ENCODE results near the gene CCIN.
A peak's percentile ranks its signal among the peaks of the same experiment; 100 is the strongest.

The CCIN gene

DNA sequence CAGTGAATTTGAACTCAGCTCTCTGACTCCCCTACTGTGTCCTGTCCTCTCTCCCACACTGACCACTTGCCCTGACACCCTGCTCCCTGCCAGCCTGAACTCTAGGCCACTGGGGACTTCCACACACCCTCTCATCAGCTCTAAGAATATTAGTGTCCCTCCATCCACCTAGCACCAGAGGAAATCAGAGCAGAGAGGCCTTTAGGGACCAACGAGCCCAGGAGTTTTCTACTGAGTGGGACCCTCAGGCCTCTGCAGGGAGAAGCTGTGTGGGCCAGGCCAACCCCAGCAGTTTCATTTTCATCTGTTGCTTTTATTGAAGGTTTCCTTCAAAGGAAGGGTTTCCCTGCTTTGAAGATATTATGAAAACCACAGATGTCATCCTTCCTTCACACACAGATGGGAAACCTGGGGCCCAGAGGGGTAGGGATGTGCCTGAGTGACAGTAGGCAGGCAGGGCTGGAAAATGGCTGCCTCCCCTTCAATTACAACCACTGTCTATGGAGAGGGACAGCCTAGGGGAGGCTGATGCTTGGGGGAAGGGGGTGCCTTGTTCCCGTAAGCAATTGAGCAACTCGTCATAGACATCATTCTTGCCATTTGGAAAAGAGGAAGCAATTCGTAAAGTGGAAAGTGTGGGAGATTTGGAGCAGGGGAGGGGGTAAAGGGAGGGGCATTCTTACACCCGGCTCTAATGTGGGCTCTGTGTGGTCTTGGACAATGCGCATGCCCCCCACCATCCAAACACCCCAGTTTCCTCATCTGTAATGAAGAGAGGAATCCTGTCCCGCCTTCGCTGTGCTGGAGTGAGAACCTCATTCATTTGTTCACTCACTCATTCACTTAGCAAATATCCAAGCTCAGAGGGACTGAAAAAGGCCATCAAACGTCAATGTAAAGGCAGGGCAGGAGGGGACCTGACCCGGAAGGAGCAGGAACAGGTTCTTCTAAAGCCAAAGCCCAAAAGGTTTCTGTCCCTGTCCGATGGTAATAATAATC lies 28.8 kb upstream of the CCIN start:
- in situ Hi-C loops (cut with MboI; ENCODE audit: low sequenced_read_pairs, unreplicated experiment): no loop called here
- DNase-seq (ENCODE audit: low spot score): no peak
- no peak for TF ChIP-seq CTCF (IDR thresholded peaks at IDR 0.05; ENCODE audit: borderline replicate concordance, control extremely low read depth, extremely low read depth, insufficient read depth, missing control alignments)

GRCh38 chr9:36141288-36141687 lies 27.9 kb upstream of the CCIN start:
- TF ChIP-seq CTCF (IDR thresholded peaks at IDR 0.05; ENCODE audit: borderline replicate concordance, control extremely low read depth, extremely low read depth, insufficient read depth, missing control alignments): no peak
- in situ Hi-C loops (cut with MboI; ENCODE audit: low sequenced_read_pairs, unreplicated experiment): no loop called here
- no peak for DNase-seq (ENCODE audit: low spot score)

DNA sequence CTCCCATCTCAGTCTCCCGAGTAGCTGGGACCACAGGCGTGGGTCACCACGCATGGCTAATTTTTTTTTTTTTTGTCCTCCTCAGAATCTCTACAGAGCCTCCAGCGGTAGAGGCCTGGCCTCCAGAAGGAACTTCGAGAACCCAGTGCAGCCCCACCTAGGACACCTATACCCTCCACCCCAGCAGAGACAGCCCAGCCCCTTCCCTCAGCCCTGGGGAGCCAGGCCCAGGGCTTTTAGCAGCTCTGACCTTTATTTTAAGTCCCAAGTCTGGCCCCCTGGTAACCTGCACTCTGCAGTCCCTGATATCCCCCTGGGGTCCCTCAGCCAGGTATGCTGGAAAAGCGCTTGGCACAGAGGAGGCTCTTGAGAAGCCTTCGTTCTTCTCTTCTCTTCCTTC lies 27.4 kb upstream of the CCIN start:
- in situ Hi-C loops (cut with MboI; ENCODE audit: low sequenced_read_pairs, unreplicated experiment): no loop called here

DNA sequence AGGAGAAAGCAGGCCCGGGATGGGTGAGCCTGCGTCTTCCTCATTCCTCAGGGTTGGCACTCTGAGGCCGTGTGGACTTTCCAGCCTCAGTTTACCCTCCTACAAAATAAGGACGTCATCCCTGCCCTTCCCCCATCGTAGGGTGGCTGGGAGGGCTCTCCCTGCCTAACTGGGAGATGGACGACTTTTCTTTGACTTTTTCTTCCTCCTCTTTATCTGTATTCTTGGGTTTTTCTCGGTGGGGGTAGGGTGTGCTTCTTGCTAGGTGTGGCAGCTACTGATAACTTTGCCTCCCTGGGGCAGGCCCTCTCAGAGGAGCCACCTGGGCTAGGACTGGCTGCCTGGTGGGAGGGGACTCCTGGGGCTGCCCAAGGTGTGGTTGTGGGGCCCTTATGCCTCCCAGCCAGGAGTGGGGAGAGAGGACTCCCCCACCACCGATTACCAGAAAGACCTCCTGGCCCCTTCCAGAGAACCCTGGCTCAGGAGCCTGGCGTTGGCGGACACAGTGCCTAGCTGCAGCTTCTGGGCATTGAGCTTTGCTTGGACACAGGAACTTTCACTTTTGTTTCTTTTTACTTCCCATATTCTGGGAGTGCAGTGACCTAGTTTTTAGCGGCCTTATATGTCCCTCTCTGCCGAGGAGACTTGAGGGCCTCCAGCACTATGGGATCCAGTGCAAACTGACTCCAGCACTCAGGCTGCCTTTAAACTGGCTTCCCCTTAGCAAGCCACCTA lies 26.5 kb upstream of the CCIN start:
- no peak for TF ChIP-seq CTCF (IDR thresholded peaks at IDR 0.05; ENCODE audit: borderline replicate concordance, control extremely low read depth, extremely low read depth, insufficient read depth, missing control alignments)
- no peak for DNase-seq (ENCODE audit: low spot score)
- in situ Hi-C loops (cut with MboI; ENCODE audit: low sequenced_read_pairs, unreplicated experiment): no loop called here

More for the DNA sequence above, 27.4 kb upstream of the CCIN start:
- DNase-seq (ENCODE audit: low spot score): no peak
- no peak for TF ChIP-seq CTCF (IDR thresholded peaks at IDR 0.05; ENCODE audit: borderline replicate concordance, control extremely low read depth, extremely low read depth, insufficient read depth, missing control alignments)

DNA sequence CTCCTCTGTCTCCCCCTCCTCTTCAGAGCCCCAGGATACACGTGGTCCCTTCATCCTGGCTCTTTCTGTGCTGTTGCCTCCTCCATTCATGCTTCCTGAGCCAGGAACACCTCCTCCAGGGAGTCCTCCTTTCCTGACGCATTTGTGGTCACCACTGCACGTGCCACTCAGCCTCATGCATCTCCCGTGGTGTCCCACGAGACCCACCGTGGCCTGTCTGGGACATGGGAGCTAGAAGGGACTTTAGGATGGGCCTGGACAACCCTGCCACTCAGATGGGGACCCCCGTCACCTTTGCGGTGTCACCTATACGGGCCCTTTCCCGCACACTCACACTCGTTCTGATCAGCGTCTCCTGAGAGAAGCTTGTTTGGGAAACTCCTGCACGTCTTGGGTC lies 25.9 kb upstream of the CCIN start:
- DNase-seq (ENCODE audit: low spot score): no peak
- in situ Hi-C loops (cut with MboI; ENCODE audit: low sequenced_read_pairs, unreplicated experiment): no loop called here
- TF ChIP-seq CTCF (IDR thresholded peaks at IDR 0.05; ENCODE audit: borderline replicate concordance, control extremely low read depth, extremely low read depth, insufficient read depth, missing control alignments): no peak

GRCh38 chr9:36144309-36145232 lies 24.6 kb upstream of the CCIN start:
- TF ChIP-seq CTCF (IDR thresholded peaks at IDR 0.05; ENCODE audit: borderline replicate concordance, control extremely low read depth, extremely low read depth, insufficient read depth, missing control alignments): no peak
- peak; percentile 50 for DNase-seq (ENCODE audit: low spot score)
- in situ Hi-C loops (cut with MboI; ENCODE audit: low sequenced_read_pairs, unreplicated experiment): no loop called here
